ENCODE measurements around the gene EVI5.

GRCh38 chr1:92820024-92820423 is 35.1 kb upstream of the EVI5 start:
- TF ChIP-seq CTCF (IDR thresholded peaks at IDR 0.05) (no peak), POLR2A (IDR thresholded peaks at IDR 0.05) (no peak), POLR2AphosphoS5 (IDR thresholded peaks at IDR 0.05) (no peak)

Data from gastroesophageal sphincter (tissue), 3 donors.